GM19395 (cell line): ENCODE results near the gene AUTS2.
"Not testable (repeated sequence)": the region's sequence is repeated elsewhere in the genome, so short reads cannot be mapped to it uniquely, and the experiment has no call there.

Experiments
- ATAC-seq: cut with Tn5 transposase; IDR thresholded peaks from one replicate; pipeline ENCODE4 v1.9.1; 2021; ENCODE audit warnings: mild to moderate bottlenecking, moderate library complexity; ENCODE audit not compliant: unreplicated experiment

The AUTS2 gene

DNA sequence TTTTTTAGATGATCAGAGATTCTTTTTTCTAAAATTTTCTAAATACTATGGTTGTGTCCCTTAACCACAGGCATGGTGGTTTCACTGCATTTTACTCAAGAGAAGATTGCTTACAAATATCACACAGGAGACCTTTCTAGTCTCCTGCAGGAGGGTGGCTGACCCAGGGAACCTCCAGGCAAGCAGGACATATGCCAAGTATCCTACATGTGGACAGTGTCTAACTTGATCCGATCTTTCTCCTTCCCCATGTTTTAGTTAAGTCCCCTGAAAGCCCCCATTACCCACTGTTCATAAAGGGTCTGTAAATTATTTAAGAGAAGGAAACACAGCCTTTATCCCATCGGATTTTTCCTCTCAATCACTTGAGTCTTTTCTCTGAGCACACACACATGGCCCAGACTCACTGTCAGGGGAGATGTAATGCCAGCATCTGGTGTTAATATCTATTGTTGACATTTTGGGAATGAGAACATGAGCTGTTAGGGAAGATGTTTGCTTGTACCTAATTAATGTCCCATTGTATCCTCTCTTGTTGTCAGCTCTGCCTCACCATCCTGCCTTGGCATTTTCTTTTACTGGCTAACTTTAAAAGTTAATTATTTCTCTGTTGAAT, 755.2 kb downstream of the AUTS2 start:
- no peak for ATAC-seq

DNA sequence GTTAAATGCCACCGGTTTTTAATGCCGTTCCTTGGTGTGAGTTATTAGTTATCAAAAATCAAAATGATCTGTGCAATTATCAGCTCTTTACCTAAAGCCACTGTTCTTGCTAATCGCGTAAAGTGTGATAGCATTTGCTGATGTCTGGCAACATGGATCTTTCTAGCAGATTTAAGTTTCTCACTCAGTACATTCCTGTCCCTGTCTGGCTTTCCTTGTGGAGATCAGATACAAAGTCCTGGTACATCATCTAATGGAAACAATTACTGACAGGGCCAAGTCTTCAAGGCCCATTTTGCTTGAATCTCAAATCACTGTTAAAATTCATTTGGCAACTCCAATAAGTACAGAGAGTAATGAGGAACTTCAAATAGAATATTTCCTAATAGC, 755.7 kb downstream of the AUTS2 start:
- no peak for ATAC-seq

DNA sequence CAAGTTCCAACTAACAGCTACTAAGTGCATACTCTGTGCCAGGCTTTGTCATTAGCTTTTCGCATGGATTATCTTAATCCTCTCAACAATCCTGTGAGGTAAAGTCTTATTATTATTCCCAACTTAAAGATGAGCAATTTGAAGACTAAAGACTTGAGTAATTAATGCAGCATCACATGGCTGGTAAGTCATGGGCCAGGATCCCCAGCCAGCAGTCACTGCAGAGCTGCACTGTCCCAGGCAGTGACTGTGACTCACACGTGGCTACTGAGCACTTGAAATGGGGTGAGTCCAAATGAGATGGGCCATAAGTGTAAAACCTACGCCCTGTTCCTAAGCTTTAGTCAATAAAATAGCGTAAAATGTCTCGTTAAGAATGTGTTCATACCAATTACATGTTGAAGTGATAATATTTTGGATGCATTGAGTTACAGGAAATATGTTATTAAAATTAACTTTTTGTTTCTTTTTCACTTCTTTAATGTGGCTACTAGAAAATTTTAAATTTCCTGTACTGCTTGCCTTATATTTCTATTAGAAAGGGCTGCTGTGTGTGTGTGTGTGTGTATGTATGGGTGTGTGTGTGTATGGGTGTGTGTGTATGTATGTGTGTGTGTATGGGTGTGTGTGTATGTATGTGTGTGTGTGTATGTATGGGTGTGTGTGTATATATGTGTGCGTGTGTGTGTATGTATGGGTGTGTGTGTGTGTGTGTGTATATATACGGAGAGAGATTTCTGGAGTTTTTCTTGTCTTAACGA, 756.3 kb downstream of the AUTS2 start:
- ATAC-seq: no peak

DNA sequence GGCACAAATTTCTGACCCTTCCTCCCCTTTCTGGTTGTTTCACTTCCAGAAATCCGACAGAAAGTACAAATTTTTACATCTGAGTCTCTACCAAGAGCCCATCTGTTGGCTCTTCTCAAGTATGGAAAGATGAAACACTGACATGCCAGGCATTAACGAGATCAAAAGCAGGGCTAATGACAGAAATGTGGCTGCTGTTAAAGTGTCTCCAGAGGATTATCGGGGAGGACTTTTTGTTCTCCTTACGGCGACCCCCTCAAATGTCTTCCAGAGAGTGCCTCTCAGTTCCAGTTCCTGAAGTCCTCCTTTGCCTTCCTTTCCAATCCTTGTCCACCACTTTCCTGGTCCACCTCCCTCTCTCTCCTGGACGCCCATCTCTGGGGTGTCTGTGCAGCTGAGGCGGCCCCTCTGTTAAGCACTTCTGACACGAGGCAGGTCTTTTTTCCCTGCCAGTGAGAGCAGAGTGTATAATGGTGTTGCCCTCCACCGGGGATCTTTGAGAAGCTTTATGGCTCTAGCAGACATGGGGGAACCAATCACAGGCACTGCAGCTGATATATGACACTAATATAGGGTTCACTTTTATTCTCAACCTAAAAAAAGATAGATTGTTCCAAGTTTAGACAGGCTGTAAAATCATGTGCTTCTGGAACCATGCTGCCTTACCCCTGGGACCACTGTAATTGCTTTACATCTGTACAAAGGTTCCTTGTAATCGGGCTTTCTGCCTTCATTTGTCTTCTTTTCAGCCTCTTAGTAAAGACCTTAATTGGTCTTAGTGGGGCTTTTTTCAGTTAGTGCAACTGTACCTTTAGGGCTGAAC, 757.1 kb downstream of the AUTS2 start:
- no peak for ATAC-seq

DNA sequence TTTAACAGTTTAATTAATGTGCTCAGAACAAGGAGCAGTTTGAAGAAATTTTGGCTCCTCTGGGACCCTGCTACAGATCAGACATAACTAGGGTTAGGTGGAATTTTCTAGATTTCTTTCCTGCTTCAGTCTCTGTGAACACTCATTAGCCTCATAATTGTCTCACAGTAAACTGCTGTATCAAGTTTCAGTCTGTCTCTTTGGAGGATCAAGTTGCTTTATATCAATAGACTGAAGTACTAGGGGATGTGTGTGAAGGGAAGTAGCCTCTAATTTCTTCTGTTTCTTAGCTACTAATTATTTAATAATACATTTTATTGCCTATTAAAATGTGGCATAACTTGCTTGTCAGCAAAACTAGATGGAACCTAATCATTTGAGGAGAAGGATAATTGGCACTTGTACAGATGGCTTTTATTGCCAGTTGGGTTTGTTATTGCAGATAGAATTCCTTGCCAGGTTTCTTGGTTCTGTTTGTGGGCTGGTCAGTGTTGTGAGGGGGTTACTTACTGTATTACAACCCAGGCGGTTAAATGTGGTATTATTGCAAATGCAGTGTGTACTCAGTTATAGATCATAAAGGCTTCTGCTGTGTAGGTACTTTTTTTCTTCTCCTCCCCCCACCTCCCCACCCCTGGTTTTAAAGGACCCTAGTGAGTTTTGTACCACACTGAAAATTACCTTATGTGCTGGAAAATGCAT, 758.0 kb downstream of the AUTS2 start:
- no peak for ATAC-seq

DNA sequence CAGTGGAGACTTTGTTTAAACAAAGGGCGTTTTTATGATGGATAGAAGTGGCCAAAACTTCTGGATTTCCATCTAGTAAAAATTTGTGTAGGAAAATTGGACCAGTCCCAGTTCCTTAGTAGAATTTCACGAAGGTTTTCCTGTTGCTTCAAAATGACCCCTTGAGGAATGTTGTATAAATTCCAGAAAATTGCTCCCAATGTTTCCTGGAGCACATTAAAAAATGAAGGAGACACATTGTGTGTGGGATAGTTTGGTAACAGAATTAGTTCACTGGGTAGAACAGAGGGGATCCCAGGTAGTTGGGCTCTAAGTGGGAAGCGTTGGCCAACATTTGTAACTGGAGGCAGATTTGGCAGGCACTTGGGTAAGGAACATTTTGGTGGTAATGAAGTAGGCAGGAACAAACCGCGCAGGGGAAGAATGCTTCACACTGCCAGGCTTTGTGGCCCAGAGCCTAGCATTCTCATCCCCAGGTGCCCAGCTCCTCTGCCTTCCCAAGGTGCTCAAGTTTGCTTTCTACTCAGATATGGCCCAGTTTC, 758.6 kb downstream of the AUTS2 start:
- no peak for ATAC-seq

DNA sequence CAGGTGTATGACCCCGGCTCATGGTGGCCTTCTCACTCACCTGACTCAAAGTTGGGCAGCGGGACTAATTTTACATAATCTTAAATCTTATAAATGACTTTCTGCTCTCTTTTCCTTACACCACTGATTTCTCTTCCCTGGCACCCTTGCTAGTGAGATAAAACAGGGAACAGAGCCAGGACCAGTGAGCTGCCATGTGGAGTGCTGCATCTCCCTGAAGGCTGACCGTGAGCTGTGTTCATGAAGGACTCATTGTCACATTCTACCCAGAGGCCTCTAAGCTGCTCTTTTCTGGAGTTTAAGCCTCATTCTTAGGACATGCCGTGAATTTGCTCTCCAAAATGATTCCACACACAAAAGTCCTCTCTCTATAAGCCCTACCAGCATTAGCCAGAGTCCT, 762.3 kb downstream of the AUTS2 start:
- ATAC-seq: no peak

DNA sequence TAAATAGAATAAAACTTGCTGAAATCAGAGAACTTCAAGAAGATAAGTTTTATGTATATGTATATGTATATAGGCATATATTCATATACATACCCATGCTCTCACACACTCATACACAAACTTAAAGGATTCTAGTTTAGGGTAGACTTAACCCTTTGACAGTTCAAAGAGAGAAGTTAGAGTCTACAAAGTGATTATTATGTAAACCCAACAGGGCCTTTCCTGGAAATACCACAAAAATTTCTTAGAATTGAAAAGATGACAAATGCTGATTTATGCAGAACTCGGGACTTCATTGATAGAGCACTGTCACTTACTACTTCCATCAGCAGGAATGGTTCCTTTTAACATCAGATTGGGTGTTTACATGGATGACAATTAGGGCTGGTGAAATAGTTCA, 763.5 kb downstream of the AUTS2 start:
- no peak for ATAC-seq

DNA sequence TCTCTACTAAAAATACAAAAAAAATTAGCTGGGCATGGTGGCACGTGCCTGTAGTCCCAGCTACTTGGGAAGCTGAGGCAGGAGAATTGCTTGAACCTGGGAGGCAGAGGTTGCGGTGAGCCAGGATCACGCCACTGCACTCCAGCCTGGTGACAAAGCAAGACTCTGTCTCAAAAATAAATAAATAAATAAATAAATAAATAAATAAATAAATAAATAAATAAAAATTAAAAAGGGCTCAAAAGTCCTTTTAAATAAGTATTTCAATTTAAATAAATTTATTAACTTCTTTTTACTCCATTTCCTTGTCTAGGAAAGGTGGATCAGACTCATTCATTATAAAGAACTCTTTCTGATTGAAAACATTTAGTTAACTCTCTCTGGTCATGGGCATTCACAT, 766.1 kb downstream of the AUTS2 start:
- not testable (repeated sequence) for ATAC-seq

DNA sequence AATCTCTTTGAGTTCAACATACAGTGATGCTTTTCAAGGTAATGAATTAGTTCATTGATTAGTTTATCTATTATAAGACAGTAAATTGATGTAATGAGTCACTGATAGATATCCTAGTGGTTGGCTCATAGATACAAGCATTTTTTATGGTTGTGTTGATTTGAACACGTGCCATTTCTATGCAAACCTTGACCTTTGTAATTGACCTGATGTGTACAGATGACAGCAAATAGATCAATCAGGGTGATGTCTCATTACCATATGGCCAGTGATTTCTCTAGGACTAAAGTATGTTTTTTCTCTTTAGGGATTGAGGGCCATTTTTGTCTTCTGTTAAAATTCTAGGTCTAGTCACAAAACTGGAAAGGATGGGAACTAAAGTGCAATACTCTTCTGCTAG, 773.4 kb downstream of the AUTS2 start:
- ATAC-seq: no peak

DNA sequence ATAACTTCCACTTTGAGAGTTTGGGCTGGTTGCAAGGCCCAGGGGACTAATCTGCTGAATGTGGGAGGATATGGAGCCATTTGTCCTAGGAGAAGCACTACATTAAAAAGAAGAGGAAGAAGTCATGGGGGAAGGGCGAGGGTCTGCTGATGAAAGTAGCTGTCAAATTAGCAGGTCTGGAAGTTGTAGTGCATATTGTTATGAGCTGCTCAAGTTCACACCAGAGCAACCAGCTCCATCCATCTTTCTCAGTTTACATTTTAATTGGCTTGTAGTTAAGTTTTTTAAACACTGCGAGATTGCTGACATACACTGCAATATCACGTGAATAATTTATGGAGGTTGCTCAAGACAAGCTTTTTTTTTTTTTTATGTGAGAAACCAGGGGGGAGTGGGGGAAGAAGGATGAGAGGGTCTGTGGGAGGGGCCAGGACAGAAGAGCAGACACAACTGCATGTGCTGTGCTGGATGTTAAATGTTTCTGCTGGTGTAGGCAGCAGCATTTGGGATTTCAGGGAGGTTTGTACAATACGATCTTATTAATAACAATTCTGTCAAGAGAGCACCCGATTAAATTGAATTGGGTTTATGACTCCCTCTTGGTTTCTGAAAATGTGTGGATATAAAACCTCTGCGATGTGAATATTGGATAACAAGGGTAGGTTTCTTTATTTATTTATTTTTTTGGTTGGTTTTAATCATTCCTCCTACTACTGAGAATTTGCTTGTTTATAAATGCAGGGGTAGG, 774.7 kb downstream of the AUTS2 start:
- no peak for ATAC-seq

DNA sequence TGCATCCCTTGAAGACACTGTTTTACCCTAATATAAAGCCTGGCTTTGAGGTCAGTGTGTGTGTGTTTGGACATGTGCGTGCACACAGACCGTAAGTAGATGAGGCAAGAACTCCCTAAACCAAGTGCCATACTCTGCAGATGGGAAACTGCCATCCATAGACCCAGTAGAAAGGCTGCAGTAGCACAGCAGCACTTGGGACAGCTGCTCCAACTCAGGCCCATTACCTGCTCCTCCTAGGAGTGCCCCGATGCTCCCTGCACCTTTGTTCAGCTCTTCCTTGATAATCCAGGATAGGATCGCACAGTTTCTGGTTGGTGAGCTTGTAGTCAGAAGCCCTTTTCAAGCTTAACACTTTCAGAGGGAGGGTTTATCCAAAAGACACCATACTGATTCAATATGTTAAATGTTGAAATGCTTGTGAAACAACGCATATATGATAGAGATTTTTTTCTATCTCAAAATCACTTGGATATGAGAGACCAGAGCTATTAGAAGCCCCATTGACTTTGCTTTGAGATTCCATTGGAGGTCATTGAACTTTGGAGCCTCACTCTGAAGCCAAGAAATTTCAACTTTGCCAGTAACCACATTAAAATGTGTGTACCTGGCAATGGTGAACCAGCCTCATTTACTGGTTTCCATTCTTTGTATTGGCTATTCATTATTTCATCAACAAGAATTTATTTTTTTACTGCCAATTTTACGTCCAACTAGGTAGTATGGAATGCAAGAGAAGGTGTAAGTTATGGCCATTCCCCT, 776.7 kb downstream of the AUTS2 start:
- ATAC-seq: no peak

DNA sequence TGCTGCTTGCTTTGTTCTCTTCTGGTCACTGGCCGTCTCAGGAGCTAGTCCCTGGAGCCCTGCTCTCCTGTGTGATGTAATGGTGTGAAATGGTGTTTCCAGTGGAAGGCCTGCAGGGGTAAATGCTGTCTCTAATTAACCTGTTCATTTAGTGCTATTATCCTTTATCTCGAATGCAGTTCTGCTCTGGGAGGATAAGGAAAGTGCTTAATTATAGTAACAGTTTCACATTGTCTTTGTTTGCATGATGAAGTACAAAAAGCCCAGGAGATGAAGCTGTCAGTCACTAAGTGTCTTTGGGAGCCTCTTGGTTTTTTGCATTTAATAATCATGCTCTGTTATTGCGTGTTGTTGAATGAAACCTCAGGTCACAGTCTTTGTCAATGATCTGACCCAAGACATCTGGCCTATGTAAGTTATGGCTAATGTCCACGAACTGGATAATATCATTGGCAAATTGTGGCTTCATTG, 778.3 kb downstream of the AUTS2 start:
- no peak for ATAC-seq

DNA sequence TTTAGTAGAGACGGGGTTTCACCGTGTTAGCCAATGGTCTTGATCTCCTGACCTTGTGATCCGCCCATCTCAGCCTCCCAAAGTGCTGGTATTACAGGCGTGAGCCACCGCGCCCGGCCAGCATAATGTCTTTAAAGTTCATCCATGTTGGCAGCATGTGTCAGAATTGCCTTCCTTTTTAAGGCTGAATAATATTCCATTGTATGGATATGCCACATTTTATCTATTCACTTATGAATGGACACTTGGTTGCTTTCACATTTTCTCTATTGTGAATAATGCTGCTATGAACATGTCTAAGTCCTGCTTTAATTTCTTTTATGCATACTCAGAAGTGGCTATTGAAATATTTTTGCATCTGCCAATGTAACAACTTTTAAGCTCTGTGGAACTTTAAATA, 779.7 kb downstream of the AUTS2 start:
- no peak for ATAC-seq

DNA sequence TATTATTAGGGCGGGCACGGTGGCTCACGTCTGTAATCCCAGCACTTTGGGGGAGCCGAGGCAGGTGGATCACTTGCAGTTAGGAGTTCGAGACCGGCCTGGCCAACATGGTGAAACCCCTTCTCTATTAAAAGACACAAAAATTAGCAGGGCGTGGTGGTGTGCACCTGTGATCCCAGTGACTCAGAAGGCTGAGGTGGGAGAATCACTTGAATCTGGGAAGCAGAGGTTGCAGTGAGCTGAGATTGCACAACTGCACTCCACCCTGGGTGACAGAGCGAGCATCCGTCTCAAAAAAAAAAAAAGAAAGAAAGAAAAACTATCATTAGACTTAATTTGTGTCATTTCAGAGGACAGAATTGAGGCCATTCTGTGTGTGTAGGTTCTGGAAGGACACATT, 780.9 kb downstream of the AUTS2 start:
- no peak for ATAC-seq

DNA sequence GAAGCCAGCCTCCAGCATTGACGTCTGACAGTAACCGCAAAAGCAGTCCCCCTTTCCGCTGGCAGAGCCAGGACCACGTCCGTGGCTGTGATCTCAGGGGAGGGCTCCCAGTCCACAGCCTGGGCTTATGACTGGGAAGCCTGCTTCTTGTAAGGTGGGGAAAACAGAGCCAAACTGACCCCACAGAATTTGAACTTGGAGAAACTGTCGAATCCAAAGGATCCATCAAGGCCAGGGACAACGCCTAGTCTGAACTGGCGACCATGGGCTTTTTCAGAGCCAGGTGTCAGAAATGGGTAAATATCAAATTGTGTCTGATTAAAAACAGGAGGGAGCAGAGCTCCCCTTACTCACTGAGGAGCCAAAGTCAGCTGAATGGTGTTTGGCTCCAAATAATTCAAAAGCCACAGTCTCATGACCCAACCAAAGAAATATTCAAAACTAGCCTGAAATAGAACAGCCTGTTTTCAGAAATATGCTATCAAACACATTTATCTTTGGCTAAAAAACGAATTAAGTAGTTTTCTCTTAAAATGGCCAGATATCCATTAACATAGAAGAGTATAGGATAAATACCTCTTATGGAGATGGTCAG, 782.2 kb downstream of the AUTS2 start:
- ATAC-seq: no peak

DNA sequence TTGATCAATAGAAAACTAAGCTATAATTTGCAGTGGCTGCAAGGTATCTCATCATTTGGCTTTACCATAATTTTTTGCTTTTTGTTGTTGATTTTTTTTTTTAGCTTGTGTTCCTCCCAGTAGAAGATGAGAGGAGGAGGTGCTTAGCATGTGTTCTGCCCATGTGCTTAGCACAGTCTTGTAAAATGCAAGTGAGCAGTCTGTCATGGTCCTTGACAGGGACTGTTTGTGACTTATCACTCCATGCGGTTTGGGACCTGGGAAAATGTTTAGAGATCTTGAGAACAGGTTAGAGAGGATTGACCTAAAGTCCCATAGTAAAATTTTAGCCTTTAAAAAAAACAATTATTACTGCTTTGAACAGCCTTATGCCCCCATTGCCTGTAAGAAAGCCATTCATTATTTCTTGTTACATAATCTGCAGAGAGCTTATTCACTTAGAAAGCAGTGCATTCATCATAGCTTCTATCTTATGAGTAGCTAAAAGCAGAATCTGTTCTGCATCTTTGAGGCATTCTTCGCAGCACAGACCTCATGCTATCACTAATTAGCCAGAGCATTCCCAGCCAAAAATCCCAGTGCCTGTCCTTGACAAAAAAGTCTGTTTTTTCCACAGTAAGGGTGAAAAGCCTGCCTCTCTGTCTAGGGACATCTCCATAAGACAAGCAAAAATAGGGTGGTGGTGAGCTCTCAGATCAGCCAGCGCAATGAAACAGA, 784.9 kb downstream of the AUTS2 start:
- no peak for ATAC-seq

DNA sequence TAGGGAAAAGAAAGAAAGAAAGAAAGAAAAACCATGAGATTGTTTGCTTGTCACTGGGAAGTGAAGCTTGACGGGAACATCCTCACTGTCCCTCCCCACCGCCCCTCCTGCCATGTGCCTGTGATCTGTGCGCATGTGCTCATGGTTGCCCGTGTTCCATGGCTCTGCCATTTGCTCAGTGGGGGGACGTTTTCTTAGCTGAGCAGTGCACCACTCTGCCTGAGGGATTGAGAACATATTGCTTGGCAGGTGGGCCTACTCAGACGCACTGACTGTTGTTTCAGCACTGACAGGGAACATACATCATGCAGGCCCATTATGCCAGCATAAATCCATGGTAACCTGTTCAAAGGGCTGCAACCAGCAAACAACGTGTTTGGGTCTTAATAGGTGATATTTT, 785.7 kb downstream of the AUTS2 start:
- ATAC-seq: no peak
